ENCODE measurements around the gene SRBD1. TPM values are rescaled to one million over a fixed set of nuclear protein-coding genes. Genes with fewer than 3 reads are reported as not detected.

Gene SRBD1
- total and polyA plus RNA-seq, 9 donors: 4.8 to 34.8 (median 15.9) TPM

- Histone ChIP-seq H3K4me1 (ENCODE audit: insufficient read depth) (no peaks in the 10 kb centered on the region), H3K36me3 (no peaks in the 10 kb centered on the region), H3K4me3 (no peak overlapping the region), H3K9me3 (no peaks in the 10 kb centered on the region), H3K27ac (no peak overlapping the region), H3K27me3 (no peaks in the 10 kb centered on the region)
- DNase-seq: no peak
- intact Hi-C loops (cut with DNase I): no loop called here
- 41 to 88% (median 85%) methylated on average over 1 of the region's 1 CpG for WGBS, 3 donors
- TF ChIP-seq CTCF (IDR thresholded peaks at IDR 0.05): no peak
- no peak for TF ChIP-seq POLR2A (IDR thresholded peaks at IDR 0.05)
- no peak for TF ChIP-seq EP300 (IDR thresholded peaks at IDR 0.05)
These were observed 20.0 kb downstream of the SRBD1 start for GRCh38 chr2:45591073-45591472.

- H3K4me3 ChIP-seq: no peak overlapping the region
- TF ChIP-seq CTCF (IDR thresholded peaks at IDR 0.05): no peak
- no peak for TF ChIP-seq EP300 (IDR thresholded peaks at IDR 0.05)
- TF ChIP-seq POLR2A (IDR thresholded peaks at IDR 0.05): no peak
- no peaks in the 10 kb centered on the region for H3K4me1 ChIP-seq (ENCODE audit: insufficient read depth)
- no peaks in the 10 kb centered on the region for H3K9me3 ChIP-seq
- WGBS, 3 donors: 86 to 96% (median 95%) methylated on average over 1 of the region's 1 CpG
- no peak overlapping the region for H3K27ac ChIP-seq
- intact Hi-C loops (cut with DNase I): no loop called here
- H3K27me3 ChIP-seq: no peaks in the 10 kb centered on the region
- no peaks in the 10 kb centered on the region for H3K36me3 ChIP-seq
- DNase-seq: no peak
These were observed 22.8 kb downstream of the SRBD1 start for GRCh38 chr2:45588158-45588829.

- H3K27ac ChIP-seq: no peak overlapping the region
- H3K9me3 ChIP-seq: no peaks in the 10 kb centered on the region
- no peak overlapping the region for H3K4me3 ChIP-seq
- no peak for DNase-seq
- 98 to 100% (median 99%) methylated on average over 5 of the region's 5 CpGs for WGBS, 3 donors
- TF ChIP-seq POLR2A (IDR thresholded peaks at IDR 0.05) (no peak), EP300 (IDR thresholded peaks at IDR 0.05) (no peak), CTCF (IDR thresholded peaks at IDR 0.05) (no peak)
- no peaks in the 10 kb centered on the region for H3K4me1 ChIP-seq (ENCODE audit: insufficient read depth)
- H3K36me3 ChIP-seq: no peaks in the 10 kb centered on the region
- no peaks in the 10 kb centered on the region for H3K27me3 ChIP-seq
- intact Hi-C loops (cut with DNase I): no loop called here
These were observed 24.5 kb downstream of the SRBD1 start for GRCh38 chr2:45586600-45586999.

- Histone ChIP-seq H3K36me3 (no peaks in the 10 kb centered on the region), H3K4me1 (ENCODE audit: insufficient read depth) (no peaks in the 10 kb centered on the region), H3K27me3 (no peaks in the 10 kb centered on the region), H3K27ac (no peak overlapping the region), H3K9me3 (no peaks in the 10 kb centered on the region), H3K4me3 (no peak overlapping the region)
- intact Hi-C loops (cut with DNase I): no loop called here
- 16 to 26% (median 17%) methylated on average over 5 of the region's 5 CpGs for WGBS, 3 donors
- no peak for TF ChIP-seq POLR2A (IDR thresholded peaks at IDR 0.05)
- TF ChIP-seq CTCF (IDR thresholded peaks at IDR 0.05): peak in 2 of 3 donors; percentile 45 to 59
- no peak for DNase-seq
These were observed 25.7 kb downstream of the SRBD1 start for GRCh38 chr2:45585267-45585861.
